Stimulated activated naive B cell treated with anti-CD40 and anti-IgM and Interleukin-4, amounts not matched to agents 10 μg/mL and 1 μg/mL and 100 μg/mL, for 72 hours (primary cell): ENCODE results near the gene TRRAP.
A peak's percentile ranks its signal among the peaks of the same experiment; 100 is the strongest.

ENCODE experiments used
- ATAC-seq, 2 donors: fragments of 150-1000 bp; cut with Tn5 transposase; replicated peaks; 2 replicates each; pipeline ENCODE4 v1.10.0; 2021; ENCODE audit warnings: moderate library complexity in 1 of 2
- DNase-seq: peaks from one replicate; pipeline ENCODE4 v3.0.0; 2021
- H3K27ac Mint-ChIP-seq: one replicate; pipeline ENCODE4 v1.8.0; 2022; ENCODE audit warnings: mild to moderate bottlenecking, mixed read lengths
- H3K27me3 Mint-ChIP-seq, 2 donors: one replicate each; pipeline ENCODE4 v1.8.0; 2022; ENCODE audit warnings: mixed read lengths in 2 of 2
- H3K36me3 Mint-ChIP-seq, 2 donors: one replicate each; pipeline ENCODE4 v1.8.0; 2022; ENCODE audit warnings: mixed read lengths in 2 of 2, mild to moderate bottlenecking in 1 of 2
- H3K4me1 Mint-ChIP-seq, 2 donors: one replicate each; pipeline ENCODE4 v1.8.0; 2022; ENCODE audit warnings: mixed read lengths in 2 of 2, mild to moderate bottlenecking in 1 of 2
- H3K4me3 Mint-ChIP-seq, 2 donors: one replicate each; pipeline ENCODE4 v1.8.0; 2022; ENCODE audit warnings: mild to moderate bottlenecking in 2 of 2, mixed read lengths in 2 of 2, moderate library complexity in 1 of 2
- H3K9me3 Mint-ChIP-seq, 2 donors: one replicate each; pipeline ENCODE4 v1.8.0; 2022; ENCODE audit warnings: mixed read lengths in 2 of 2, mild to moderate bottlenecking in 1 of 2

Gene TRRAP

GRCh38 chr7:99011706-99012404, 133.5 kb downstream of the TRRAP start:
- DNase-seq (no peak), ATAC-seq (no peak)
- Mint-ChIP-seq H3K36me3 (peaks cover 72 to 79% of the 10 kb centered on the region in 2 donors), H3K27ac (no peak overlapping the region), H3K4me1 (peaks cover 0 to 6% of the 10 kb centered on the region in 2 donors), H3K27me3 (no peaks in the 10 kb centered on the region), H3K9me3 (no peaks in the 10 kb centered on the region), H3K4me3 (no peak overlapping the region)

GRCh38 chr7:99012722-99013121, 134.4 kb downstream of the TRRAP start:
- H3K27ac Mint-ChIP-seq = no peak overlapping the region
- ATAC-seq = no peak
- no peak for DNase-seq
- H3K4me3 Mint-ChIP-seq = no peak overlapping the region
- H3K36me3 Mint-ChIP-seq = peaks cover 71 to 84% of the 10 kb centered on the region in 2 donors
- H3K4me1 Mint-ChIP-seq = peaks cover 0 to 6% of the 10 kb centered on the region in 2 donors
- no peaks in the 10 kb centered on the region for H3K9me3 Mint-ChIP-seq
- H3K27me3 Mint-ChIP-seq = no peaks in the 10 kb centered on the region

- ATAC-seq = no peak
- peaks cover 68 to 84% of the 10 kb centered on the region in 2 donors for H3K36me3 Mint-ChIP-seq
- no peak for DNase-seq
- H3K9me3 Mint-ChIP-seq = no peaks in the 10 kb centered on the region
- H3K4me3 Mint-ChIP-seq = no peak overlapping the region
- H3K27me3 Mint-ChIP-seq = no peaks in the 10 kb centered on the region
- H3K27ac Mint-ChIP-seq = no peak overlapping the region
- peaks cover 0 to 6% of the 10 kb centered on the region in 2 donors for H3K4me1 Mint-ChIP-seq
Observed at GRCh38 chr7:99013266-99014112, 135.2 kb downstream of the TRRAP start.

- Mint-ChIP-seq H3K4me3 (no peak overlapping the region), H3K36me3 (peaks cover 63 to 85% of the 10 kb centered on the region in 2 donors), H3K27me3 (no peaks in the 10 kb centered on the region), H3K9me3 (no peaks in the 10 kb centered on the region), H3K27ac (no peak overlapping the region), H3K4me1 (peaks cover 0 to 6% of the 10 kb centered on the region in 2 donors)
- ATAC-seq (no peak), DNase-seq (no peak)
Observed at GRCh38 chr7:99014113-99014985, 136.0 kb downstream of the TRRAP start.

- Mint-ChIP-seq H3K27ac (no peak overlapping the region), H3K9me3 (no peaks in the 10 kb centered on the region), H3K27me3 (no peaks in the 10 kb centered on the region), H3K4me1 (peaks cover 2 to 18% of the 10 kb centered on the region in 2 donors), H3K4me3 (no peak overlapping the region), H3K36me3 (peaks cover 68 to 88% of the 10 kb centered on the region in 2 donors)
- ATAC-seq (peak in 1 of 2 donors; percentile 48), DNase-seq (no peak)
Observed at GRCh38 chr7:99016196-99016595, 137.9 kb downstream of the TRRAP start.

- H3K4me1 Mint-ChIP-seq = peaks cover 6 to 34% of the 10 kb centered on the region in 2 donors
- H3K27me3 Mint-ChIP-seq = no peaks in the 10 kb centered on the region
- no peak overlapping the region for H3K4me3 Mint-ChIP-seq
- no peak for ATAC-seq
- no peak overlapping the region for H3K27ac Mint-ChIP-seq
- no peak for DNase-seq
- no peaks in the 10 kb centered on the region for H3K9me3 Mint-ChIP-seq
- peaks cover 51 to 68% of the 10 kb centered on the region in 2 donors for H3K36me3 Mint-ChIP-seq
Observed at GRCh38 chr7:99019523-99020412, 141.4 kb downstream of the TRRAP start.

DNA sequence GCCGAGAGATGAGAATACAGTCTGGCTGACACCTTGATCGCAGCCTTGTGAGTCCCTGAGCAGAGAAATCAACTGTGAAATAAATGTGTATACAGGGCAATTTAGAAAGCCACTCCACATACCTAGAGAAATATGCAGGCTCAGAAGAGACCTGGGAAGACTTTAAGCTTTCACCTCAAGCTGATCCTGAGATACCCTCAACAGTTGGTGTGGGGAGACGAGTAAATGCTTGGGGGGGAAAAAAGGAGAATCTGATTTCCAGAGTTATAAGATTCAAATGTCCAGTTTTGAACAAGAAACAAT, 142.0 kb downstream of the TRRAP start:
- DNase-seq (no peak), ATAC-seq (no peak)
- Mint-ChIP-seq H3K9me3 (no peaks in the 10 kb centered on the region), H3K36me3 (peaks cover 46 to 62% of the 10 kb centered on the region in 2 donors), H3K4me3 (no peak overlapping the region), H3K27me3 (no peaks in the 10 kb centered on the region), H3K4me1 (peaks cover 6 to 34% of the 10 kb centered on the region in 2 donors), H3K27ac (no peak overlapping the region)

DNA sequence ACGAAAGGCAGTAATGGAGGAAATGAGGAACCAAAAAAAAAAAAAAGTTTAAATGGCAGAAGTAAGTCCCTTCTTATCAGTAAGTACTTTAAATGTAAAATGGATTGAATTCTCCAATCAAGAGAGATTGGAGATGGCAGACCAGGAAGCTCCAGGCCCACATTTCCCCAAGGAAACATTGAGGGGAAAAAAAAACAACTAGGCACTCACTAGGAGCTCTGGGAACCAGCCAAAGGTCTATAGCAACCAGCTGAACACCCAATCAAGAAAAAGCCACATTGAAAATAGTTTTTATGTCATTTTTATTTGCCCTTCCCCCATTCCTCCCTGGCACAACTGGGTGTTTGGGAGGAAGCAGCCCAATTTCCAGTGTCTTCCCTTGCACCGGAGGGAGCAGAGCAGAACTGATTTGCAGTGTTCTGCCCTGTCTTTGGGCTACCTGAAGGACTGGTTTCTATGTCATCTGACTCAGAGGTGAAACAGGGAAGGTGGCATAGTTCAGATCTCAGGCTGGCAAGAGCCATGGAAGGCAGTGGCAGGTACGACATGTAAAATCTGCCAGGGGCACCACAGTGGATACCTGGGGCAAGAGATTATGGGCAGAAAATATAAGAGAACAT, 143.7 kb downstream of the TRRAP start:
- no peak overlapping the region for H3K4me3 Mint-ChIP-seq
- H3K27ac Mint-ChIP-seq = no peak overlapping the region
- no peaks in the 10 kb centered on the region for H3K9me3 Mint-ChIP-seq
- peaks cover 34 to 46% of the 10 kb centered on the region in 2 donors for H3K36me3 Mint-ChIP-seq
- no peak for DNase-seq
- H3K4me1 Mint-ChIP-seq = peaks cover 6 to 28% of the 10 kb centered on the region in 2 donors
- ATAC-seq = no peak
- no peaks in the 10 kb centered on the region for H3K27me3 Mint-ChIP-seq

- no peaks in the 10 kb centered on the region for H3K27me3 Mint-ChIP-seq
- DNase-seq = no peak
- no peak overlapping the region for H3K27ac Mint-ChIP-seq
- H3K9me3 Mint-ChIP-seq = no peaks in the 10 kb centered on the region
- H3K4me3 Mint-ChIP-seq = no peak overlapping the region
- H3K4me1 Mint-ChIP-seq = peaks cover 6 to 28% of the 10 kb centered on the region in 2 donors
- H3K36me3 Mint-ChIP-seq = peaks cover 45 to 50% of the 10 kb centered on the region in 2 donors
- no peak for ATAC-seq
Observed at GRCh38 chr7:99024066-99024465, 145.7 kb downstream of the TRRAP start.

- ATAC-seq = no peak
- no peak for DNase-seq
- Mint-ChIP-seq H3K4me1 (peaks cover 2 to 6% of the 10 kb centered on the region in 2 donors), H3K9me3 (no peaks in the 10 kb centered on the region), H3K27ac (no peak overlapping the region), H3K27me3 (no peaks in the 10 kb centered on the region), H3K36me3 (peaks cover 39 to 58% of the 10 kb centered on the region in 2 donors), H3K4me3 (no peak overlapping the region)
Observed at GRCh38 chr7:99027241-99027640, 148.9 kb downstream of the TRRAP start.

DNA sequence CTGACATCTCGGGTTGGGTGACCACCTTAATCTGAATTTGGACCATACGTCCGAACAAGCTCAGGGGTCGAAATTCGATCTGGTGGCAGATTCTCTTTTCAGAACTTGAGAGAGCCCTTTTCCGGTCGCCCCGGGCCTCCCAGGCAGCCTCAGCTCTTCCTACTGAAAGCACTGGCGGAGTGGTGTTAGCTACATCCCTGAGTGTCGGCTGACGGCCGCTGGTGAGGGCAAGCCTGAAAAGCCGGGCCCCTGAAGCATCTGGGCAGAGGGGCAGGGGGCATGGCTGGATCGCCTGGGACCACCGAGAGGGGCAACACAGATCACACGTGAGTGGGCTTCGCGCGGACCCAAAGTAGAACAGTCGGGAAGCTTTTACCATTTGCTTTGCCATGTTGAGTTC, 149.5 kb downstream of the TRRAP start:
- no peak for DNase-seq
- no peaks in the 10 kb centered on the region for H3K27me3 Mint-ChIP-seq
- H3K4me3 Mint-ChIP-seq = no peak overlapping the region
- H3K36me3 Mint-ChIP-seq = peaks cover 40 to 56% of the 10 kb centered on the region in 2 donors
- H3K27ac Mint-ChIP-seq = no peak overlapping the region
- peaks cover 2 to 6% of the 10 kb centered on the region in 2 donors for H3K4me1 Mint-ChIP-seq
- no peaks in the 10 kb centered on the region for H3K9me3 Mint-ChIP-seq
- no peak for ATAC-seq

DNA sequence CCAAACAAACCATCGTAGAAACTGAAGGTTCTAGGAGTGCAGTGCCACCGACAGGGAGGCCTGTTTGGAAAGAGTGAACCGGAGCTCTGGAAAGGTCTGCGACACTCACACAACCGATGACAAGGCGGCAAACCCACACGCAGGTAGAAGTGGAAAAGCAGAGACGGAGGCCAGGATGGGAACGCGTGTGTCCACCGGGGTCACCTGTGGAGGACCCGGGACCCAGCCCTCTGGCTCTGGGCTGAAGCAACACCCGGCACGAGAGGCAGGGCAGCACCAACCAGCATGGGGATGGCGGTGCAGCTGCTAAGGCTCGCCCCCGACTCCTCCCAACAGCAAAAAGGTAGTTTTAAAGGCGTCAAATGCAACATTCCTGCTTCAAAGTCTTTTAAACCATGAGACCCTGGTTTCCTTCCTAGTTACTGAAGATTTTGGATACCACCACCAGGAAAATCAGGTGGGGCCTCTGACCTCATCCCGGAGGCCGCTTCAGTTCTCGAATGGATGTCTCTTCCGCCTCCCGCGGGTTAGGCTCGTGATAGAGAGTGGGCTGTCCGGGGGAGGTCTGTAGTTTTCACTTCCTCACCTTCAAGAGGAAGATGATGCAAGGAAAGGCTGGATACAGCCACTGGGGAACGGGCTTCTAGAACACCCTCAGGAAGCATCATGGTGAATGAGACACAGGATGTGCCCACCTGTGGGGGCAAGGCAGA, 150.1 kb downstream of the TRRAP start:
- no peak for ATAC-seq
- no peak for DNase-seq
- Mint-ChIP-seq H3K9me3 (no peaks in the 10 kb centered on the region), H3K4me3 (no peak overlapping the region), H3K27ac (peak overlapping the region; percentile 81), H3K36me3 (peaks cover 35 to 50% of the 10 kb centered on the region in 2 donors), H3K4me1 (peaks cover 0 to 1% of the 10 kb centered on the region in 2 donors), H3K27me3 (no peaks in the 10 kb centered on the region)
